ENCODE data around the gene GRIN2C.

GRIN2C gene

GRCh38 chr17:74861662-74862107 lies 2.0 kb upstream of the GRIN2C start:
- peaks cover 69% of the 10 kb centered on the region for H3K27me3 Mint-ChIP-seq
- peaks cover 47% of the 10 kb centered on the region for H3K4me1 Mint-ChIP-seq
- peak overlapping the region; percentile 38 for H3K4me3 Mint-ChIP-seq
- ATAC-seq: no peak
- H3K9me3 Mint-ChIP-seq: no peaks in the 10 kb centered on the region
- no peaks in the 10 kb centered on the region for H3K36me3 Mint-ChIP-seq
- no peak overlapping the region for H3K27ac Mint-ChIP-seq

GRCh38 chr17:74860872-74861661 lies 1.4 kb upstream of the GRIN2C start:
- H3K4me1 Mint-ChIP-seq: peaks cover 47% of the 10 kb centered on the region
- no peak for ATAC-seq
- no peaks in the 10 kb centered on the region for H3K36me3 Mint-ChIP-seq
- H3K27me3 Mint-ChIP-seq: peaks cover 75% of the 10 kb centered on the region
- peak overlapping the region; percentile 42 for H3K27ac Mint-ChIP-seq
- H3K4me3 Mint-ChIP-seq: peak overlapping the region; percentile 41
- no peaks in the 10 kb centered on the region for H3K9me3 Mint-ChIP-seq

GRCh38 chr17:74860229-74860871 lies 665 bp upstream of the GRIN2C start:
- Mint-ChIP-seq H3K9me3 (no peaks in the 10 kb centered on the region), H3K4me1 (peaks cover 47% of the 10 kb centered on the region), H3K27me3 (peaks cover 83% of the 10 kb centered on the region), H3K36me3 (no peaks in the 10 kb centered on the region), H3K27ac (peak overlapping the region; percentile 42), H3K4me3 (peak overlapping the region; percentile 74)
- ATAC-seq: peak; percentile 44

GRCh38 chr17:74858672-74859458 lies 820 bp downstream of the GRIN2C start:
- Mint-ChIP-seq H3K9me3 (no peaks in the 10 kb centered on the region), H3K36me3 (no peaks in the 10 kb centered on the region), H3K27ac (no peak overlapping the region), H3K27me3 (peaks cover 97% of the 10 kb centered on the region), H3K4me1 (peaks cover 39% of the 10 kb centered on the region), H3K4me3 (peak overlapping the region; percentile 49)
- no peak for ATAC-seq

- no peak overlapping the region for H3K4me3 Mint-ChIP-seq
- no peaks in the 10 kb centered on the region for H3K9me3 Mint-ChIP-seq
- peaks cover 93% of the 10 kb centered on the region for H3K27me3 Mint-ChIP-seq
- H3K4me1 Mint-ChIP-seq: peaks cover 40% of the 10 kb centered on the region
- H3K27ac Mint-ChIP-seq: no peak overlapping the region
- ATAC-seq: no peak
- H3K36me3 Mint-ChIP-seq: no peaks in the 10 kb centered on the region
Measured at GRCh38 chr17:74857191-74857590, 2.5 kb downstream of the GRIN2C start.

- no peaks in the 10 kb centered on the region for H3K36me3 Mint-ChIP-seq
- peaks cover 90% of the 10 kb centered on the region for H3K27me3 Mint-ChIP-seq
- peaks cover 33% of the 10 kb centered on the region for H3K4me1 Mint-ChIP-seq
- no peaks in the 10 kb centered on the region for H3K9me3 Mint-ChIP-seq
- no peak overlapping the region for H3K27ac Mint-ChIP-seq
- no peak overlapping the region for H3K4me3 Mint-ChIP-seq
- no peak for ATAC-seq
Measured at GRCh38 chr17:74856112-74856511, 3.6 kb downstream of the GRIN2C start.

GRCh38 chr17:74855323-74855722 lies 4.4 kb downstream of the GRIN2C start:
- H3K4me3 Mint-ChIP-seq: no peak overlapping the region
- no peak overlapping the region for H3K27ac Mint-ChIP-seq
- H3K9me3 Mint-ChIP-seq: no peaks in the 10 kb centered on the region
- H3K36me3 Mint-ChIP-seq: no peaks in the 10 kb centered on the region
- peaks cover 25% of the 10 kb centered on the region for H3K4me1 Mint-ChIP-seq
- ATAC-seq: no peak
- peaks cover 90% of the 10 kb centered on the region for H3K27me3 Mint-ChIP-seq

GRCh38 chr17:74854792-74855191 lies 4.9 kb downstream of the GRIN2C start:
- H3K36me3 Mint-ChIP-seq: no peaks in the 10 kb centered on the region
- H3K27me3 Mint-ChIP-seq: peaks cover 90% of the 10 kb centered on the region
- no peak overlapping the region for H3K4me3 Mint-ChIP-seq
- peaks cover 21% of the 10 kb centered on the region for H3K4me1 Mint-ChIP-seq
- no peak overlapping the region for H3K27ac Mint-ChIP-seq
- ATAC-seq: no peak
- no peaks in the 10 kb centered on the region for H3K9me3 Mint-ChIP-seq

GRCh38 chr17:74853669-74854068 lies 6.0 kb downstream of the GRIN2C start:
- Mint-ChIP-seq H3K9me3 (no peaks in the 10 kb centered on the region), H3K27me3 (peaks cover 91% of the 10 kb centered on the region), H3K4me3 (no peak overlapping the region), H3K27ac (no peak overlapping the region), H3K4me1 (peaks cover 16% of the 10 kb centered on the region), H3K36me3 (no peaks in the 10 kb centered on the region)
- ATAC-seq: no peak

GRCh38 chr17:74853048-74853397 lies 6.7 kb downstream of the GRIN2C start:
- Mint-ChIP-seq H3K4me3 (no peak overlapping the region), H3K4me1 (peaks cover 16% of the 10 kb centered on the region), H3K27me3 (peaks cover 91% of the 10 kb centered on the region), H3K36me3 (no peaks in the 10 kb centered on the region), H3K9me3 (no peaks in the 10 kb centered on the region), H3K27ac (no peak overlapping the region)
- ATAC-seq: no peak

- Mint-ChIP-seq H3K4me1 (peaks cover 12% of the 10 kb centered on the region), H3K27ac (no peak overlapping the region), H3K9me3 (no peaks in the 10 kb centered on the region), H3K4me3 (peak overlapping the region; percentile 45), H3K36me3 (no peaks in the 10 kb centered on the region), H3K27me3 (peaks cover 88% of the 10 kb centered on the region)
- peak; percentile 63 for ATAC-seq
Measured at GRCh38 chr17:74852237-74853047, 7.2 kb downstream of the GRIN2C start.

- Mint-ChIP-seq H3K4me3 (no peak overlapping the region), H3K36me3 (no peaks in the 10 kb centered on the region), H3K27me3 (peaks cover 82% of the 10 kb centered on the region), H3K9me3 (no peaks in the 10 kb centered on the region), H3K27ac (no peak overlapping the region), H3K4me1 (peaks cover 5% of the 10 kb centered on the region)
- no peak for ATAC-seq
Measured at GRCh38 chr17:74851612-74852236, 8.0 kb downstream of the GRIN2C start.

GRCh38 chr17:74850914-74851313 lies 8.8 kb downstream of the GRIN2C start:
- peaks cover 4% of the 10 kb centered on the region for H3K4me1 Mint-ChIP-seq
- no peaks in the 10 kb centered on the region for H3K36me3 Mint-ChIP-seq
- H3K27me3 Mint-ChIP-seq: peaks cover 82% of the 10 kb centered on the region
- H3K4me3 Mint-ChIP-seq: no peak overlapping the region
- no peak overlapping the region for H3K27ac Mint-ChIP-seq
- ATAC-seq: no peak
- no peaks in the 10 kb centered on the region for H3K9me3 Mint-ChIP-seq

GRCh38 chr17:74850310-74850709 lies 9.4 kb downstream of the GRIN2C start:
- Mint-ChIP-seq H3K27me3 (peaks cover 82% of the 10 kb centered on the region), H3K9me3 (no peaks in the 10 kb centered on the region)
- ATAC-seq: no peak

More at GRCh38 chr17:74850310-74850709, 9.4 kb downstream of the GRIN2C start:
- H3K27ac Mint-ChIP-seq: no peak overlapping the region
- H3K36me3 Mint-ChIP-seq: no peaks in the 10 kb centered on the region
- no peak overlapping the region for H3K4me3 Mint-ChIP-seq
- H3K4me1 Mint-ChIP-seq: peaks cover 4% of the 10 kb centered on the region
